Measurements from ENCODE around the gene TLE6. TPM values are rescaled to one million over a fixed set of nuclear protein-coding genes. Genes with fewer than 3 reads are reported as not detected.

Gene TLE6
- total and polyA plus RNA-seq, 10 donors = 0.60 to 4.1 (median 2.0) TPM

- intact Hi-C loops (cut with DNase I; ENCODE audit: low total_unique reads) = loop anchor here (2.0 kb wide), 1 partner anchor 137 kb away; no protein-coding TSS in a partner anchor
- H3K9me3 ChIP-seq = no peaks in the 10 kb centered on the region
- WGBS, 5 donors = 78 to 90% (median 87%) methylated on average over 8 of the region's 8 CpGs
- H3K4me1 ChIP-seq = peaks cover 7 to 61% (median 45%) of the 10 kb centered on the region in 6 donors
- H3K36me3 ChIP-seq = no peaks in the 10 kb centered on the region
- peak overlapping the region in 5 of 8 donors; percentile 65 to 85 (median 80) for H3K27ac ChIP-seq
- TF ChIP-seq CTCF (IDR thresholded peaks at IDR 0.05 in 8 of 11, conservative IDR thresholded peaks at IDR 0.05 in 3 of 11) (no peak), POLR2AphosphoS5 (IDR thresholded peaks at IDR 0.05) (no peak), POLR2A (IDR thresholded peaks at IDR 0.05) (no peak)
- DNase-seq = no peak
- H3K27me3 ChIP-seq (replicated peaks in 1 of 7) = no peaks in the 10 kb centered on the region
- H3K4me3 ChIP-seq = no peak overlapping the region
These were observed 9.4 kb upstream of the TLE6 start for GRCh38 chr19:2967972-2968371.

- intact Hi-C loops (cut with DNase I; ENCODE audit: low total_unique reads) = loop anchor here (2.0 kb wide), 1 partner anchor 136 kb away; no protein-coding TSS in a partner anchor
- H3K4me1 ChIP-seq = peaks cover 7 to 72% (median 51%) of the 10 kb centered on the region in 6 donors
- H3K36me3 ChIP-seq = no peaks in the 10 kb centered on the region
- peak in 2 of 3 donors; percentile 36 to 47 for TF ChIP-seq POLR2AphosphoS5 (IDR thresholded peaks at IDR 0.05)
- TF ChIP-seq POLR2A (IDR thresholded peaks at IDR 0.05) = no peak
- WGBS, 5 donors = 9 to 44% (median 31%) methylated on average over 5 of the region's 5 CpGs
- DNase-seq = no peak
- peak overlapping the region in 7 of 8 donors; percentile 29 to 85 (median 78) for H3K27ac ChIP-seq
- H3K4me3 ChIP-seq = no peak overlapping the region
- no peaks in the 10 kb centered on the region for H3K9me3 ChIP-seq
- H3K27me3 ChIP-seq (replicated peaks in 1 of 7) = peaks cover 0 to 4% (median 0%) of the 10 kb centered on the region in 7 donors
These were observed 8.3 kb upstream of the TLE6 start for GRCh38 chr19:2969104-2969504.

GRCh38 chr19:2970201-2970835, 7.0 kb upstream of the TLE6 start:
- Histone ChIP-seq H3K4me1 (peaks cover 10 to 84% (median 63%) of the 10 kb centered on the region in 6 donors), H3K9me3 (no peaks in the 10 kb centered on the region), H3K27me3 (replicated peaks in 1 of 7) (peaks cover 0 to 9% (median 0%) of the 10 kb centered on the region in 7 donors), H3K4me3 (no peak overlapping the region), H3K36me3 (no peaks in the 10 kb centered on the region), H3K27ac (peak overlapping the region in 7 of 8 donors; percentile 55 to 85 (median 80))
- WGBS, 5 donors = 61 to 84% (median 72%) methylated on average over 8 to 9 of the region's 9 CpGs
- TF ChIP-seq CTCF (IDR thresholded peaks at IDR 0.05 in 8 of 11, conservative IDR thresholded peaks at IDR 0.05 in 3 of 11) (no peak), POLR2A (IDR thresholded peaks at IDR 0.05) (no peak), POLR2AphosphoS5 (IDR thresholded peaks at IDR 0.05) (peak in 1 of 3 donors; percentile 52)
- no peak for DNase-seq
- intact Hi-C loops (cut with DNase I; ENCODE audit: low total_unique reads) = loop anchor here (10.0 kb wide), 1 partner anchor 64 kb away; no protein-coding TSS in a partner anchor

- Histone ChIP-seq H3K27ac (peak overlapping the region in 7 of 8 donors; percentile 69 to 85 (median 80)), H3K4me1 (peaks cover 27 to 99% (median 79%) of the 10 kb centered on the region in 6 donors)
These were observed 4.1 kb upstream of the TLE6 start for GRCh38 chr19:2973229-2973628.

More at GRCh38 chr19:2973229-2973628, 4.1 kb upstream of the TLE6 start:
- Histone ChIP-seq H3K9me3 (no peaks in the 10 kb centered on the region), H3K27me3 (replicated peaks in 1 of 7) (peaks cover 0 to 26% (median 0%) of the 10 kb centered on the region in 7 donors), H3K36me3 (no peaks in the 10 kb centered on the region), H3K4me3 (no peak overlapping the region)
- intact Hi-C loops (cut with DNase I; ENCODE audit: low total_unique reads) = loop anchor here (10.0 kb wide), 1 partner anchor 62 kb away; no protein-coding TSS in a partner anchor
- WGBS, 5 donors = 69 to 75% (median 73%) methylated on average over 8 of the region's 8 CpGs
- TF ChIP-seq POLR2A (IDR thresholded peaks at IDR 0.05) (no peak), CTCF (IDR thresholded peaks at IDR 0.05 in 8 of 11, conservative IDR thresholded peaks at IDR 0.05 in 3 of 11) (no peak), POLR2AphosphoS5 (IDR thresholded peaks at IDR 0.05) (peak in 2 of 3 donors; percentile 59 to 71)
- no peak for DNase-seq
